ENCODE data around the gene DMBT1. TPM values are rescaled to one million over a fixed set of nuclear protein-coding genes. Genes with fewer than 3 reads are reported as not detected.

The DMBT1 gene
- total and polyA plus RNA-seq, 2 of the 4 experiments (the other 2 are of a cell fraction), result under 0.01 TPM; not detected in 1

DNA sequence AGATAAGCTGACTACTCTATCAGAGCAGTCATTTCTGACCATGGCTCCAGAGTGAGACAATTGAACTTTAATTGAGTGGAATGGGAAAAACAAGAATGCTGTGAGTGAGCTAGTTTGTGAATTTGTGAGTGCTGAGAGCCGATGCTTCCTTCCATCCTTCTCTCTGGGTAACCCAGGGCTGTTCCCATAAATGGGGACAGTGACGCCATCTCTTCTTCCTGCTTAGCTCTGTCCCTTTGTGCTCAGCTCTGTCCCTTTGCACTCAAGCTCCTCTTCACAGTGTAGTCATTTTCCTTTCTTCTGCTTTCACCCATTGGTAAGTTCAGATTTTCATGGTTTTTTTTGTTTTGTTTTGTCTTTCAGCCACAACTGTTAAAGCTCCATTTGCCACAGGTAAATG is 114.7 kb downstream of the DMBT1 start:
- no peak overlapping the region for H3K18ac ChIP-seq (ENCODE audit: low read depth, low read length)
- H3K9me1 ChIP-seq (ENCODE audit: insufficient read depth, low read length), result no peaks in the 10 kb centered on the region
- intact Hi-C loops (cut with micrococcal nuclease), result no loop called here
- no peak overlapping the region for H2BK20ac ChIP-seq (ENCODE audit: low read depth, low read length)
- no peak overlapping the region; the same call in 1 of the 2 replicates for H3K56ac ChIP-seq (ENCODE audit: extremely low read depth, insufficient read depth, low read length)
- no TSS peak for BruUV-seq (replicated peaks)
- no peak overlapping the region for H4K8ac ChIP-seq (ENCODE audit: low read depth in 2 of 2, low read length in 2 of 2)
- H4K5ac ChIP-seq (ENCODE audit: low read depth, low read length), result no peak overlapping the region
- no peaks in the 10 kb centered on the region for H4K20me1 ChIP-seq (ENCODE audit: insufficient read depth, low read length)
- no peaks in the 10 kb centered on the region for H3K36me3 ChIP-seq (ENCODE audit: control insufficient read depth, insufficient read depth, low read length)
- no peak overlapping the region for H3K14ac ChIP-seq (replicated peaks; ENCODE audit: low read depth, low read length)
- no peak overlapping the region for H2BK5ac ChIP-seq (ENCODE audit: low read depth, low read length, poor library complexity, severe bottlenecking)
- dilution Hi-C loops (cut with HindIII; ENCODE audit: low sequenced_read_pairs, unreplicated experiment), result no loop called here
- no peak for ATAC-seq (ENCODE audit: low read depth)
- H4K91ac ChIP-seq (ENCODE audit: insufficient read depth, low read depth, low read length), result no peak overlapping the region
- no peaks in the 10 kb centered on the region for H3K4me1 ChIP-seq (ENCODE audit: control insufficient read depth, insufficient read depth, low read length)
- no peak overlapping the region for H2BK120ac ChIP-seq (ENCODE audit: low read depth, low read length)
- no peaks in the 10 kb centered on the region for H3K79me1 ChIP-seq (ENCODE audit: low read depth in 1 of 2, low read length in 2 of 2)
- H3K4ac ChIP-seq (ENCODE audit: low read depth, low read length), result no peak overlapping the region
- in situ Hi-C loops (cut with MboI; ENCODE audit: low sequenced_read_pairs), result no loop called here
- H3K9me3 ChIP-seq (ENCODE audit: control insufficient read depth, insufficient read depth, low read length), result no peaks in the 10 kb centered on the region; the same call in 1 of the 2 replicates
- no peak overlapping the region for H3K4me3 ChIP-seq (ENCODE audit: insufficient read depth, low read depth, low read length)
- no peak overlapping the region for H2AK5ac ChIP-seq (ENCODE audit: low read depth, low read length)
- WGBS, 2 experiments (ENCODE audit: extremely low coverage in 2 of 2, insufficient read length in 1 of 2), result no CpG with 5 or more reads among the region's 2 CpGs
- no peak overlapping the region for H3K9ac ChIP-seq (ENCODE audit: low read depth, low read length)
- no peaks in the 10 kb centered on the region for H3K27me3 ChIP-seq (ENCODE audit: control insufficient read depth, insufficient read depth, low read length)
- TF ChIP-seq, protein P1, sequence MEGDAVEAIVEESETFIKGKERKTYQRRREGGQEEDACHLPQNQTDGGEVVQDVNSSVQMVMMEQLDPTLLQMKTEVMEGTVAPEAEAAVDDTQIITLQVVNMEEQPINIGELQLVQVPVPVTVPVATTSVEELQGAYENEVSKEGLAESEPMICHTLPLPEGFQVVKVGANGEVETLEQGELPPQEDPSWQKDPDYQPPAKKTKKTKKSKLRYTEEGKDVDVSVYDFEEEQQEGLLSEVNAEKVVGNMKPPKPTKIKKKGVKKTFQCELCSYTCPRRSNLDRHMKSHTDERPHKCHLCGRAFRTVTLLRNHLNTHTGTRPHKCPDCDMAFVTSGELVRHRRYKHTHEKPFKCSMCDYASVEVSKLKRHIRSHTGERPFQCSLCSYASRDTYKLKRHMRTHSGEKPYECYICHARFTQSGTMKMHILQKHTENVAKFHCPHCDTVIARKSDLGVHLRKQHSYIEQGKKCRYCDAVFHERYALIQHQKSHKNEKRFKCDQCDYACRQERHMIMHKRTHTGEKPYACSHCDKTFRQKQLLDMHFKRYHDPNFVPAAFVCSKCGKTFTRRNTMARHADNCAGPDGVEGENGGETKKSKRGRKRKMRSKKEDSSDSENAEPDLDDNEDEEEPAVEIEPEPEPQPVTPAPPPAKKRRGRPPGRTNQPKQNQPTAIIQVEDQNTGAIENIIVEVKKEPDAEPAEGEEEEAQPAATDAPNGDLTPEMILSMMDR (conservative IDR thresholded peaks at IDR 0.05; ENCODE audit: low read depth, low read length), result no peak
- TF ChIP-seq CEBPB (IDR thresholded peaks at IDR 0.05; ENCODE audit: low read depth, low read length), result no peak
- TF ChIP-seq, protein P2, sequence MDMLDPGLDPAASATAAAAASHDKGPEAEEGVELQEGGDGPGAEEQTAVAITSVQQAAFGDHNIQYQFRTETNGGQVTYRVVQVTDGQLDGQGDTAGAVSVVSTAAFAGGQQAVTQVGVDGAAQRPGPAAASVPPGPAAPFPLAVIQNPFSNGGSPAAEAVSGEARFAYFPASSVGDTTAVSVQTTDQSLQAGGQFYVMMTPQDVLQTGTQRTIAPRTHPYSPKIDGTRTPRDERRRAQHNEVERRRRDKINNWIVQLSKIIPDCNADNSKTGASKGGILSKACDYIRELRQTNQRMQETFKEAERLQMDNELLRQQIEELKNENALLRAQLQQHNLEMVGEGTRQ (IDR thresholded peaks at IDR 0.05; ENCODE audit: low read depth, low read length), result no peak
- no peak for TF ChIP-seq SMC3 (IDR thresholded peaks at IDR 0.05; ENCODE audit: low read depth, low read length)
- no peak for TF ChIP-seq MAFK (IDR thresholded peaks at IDR 0.05; ENCODE audit: low read depth, low read length)
- no peak for TF ChIP-seq BHLHE40 (IDR thresholded peaks at IDR 0.05; ENCODE audit: low read depth, low read length)
- no peak for TF ChIP-seq RCOR1 (IDR thresholded peaks at IDR 0.05; ENCODE audit: insufficient replicate concordance, low read length)
- TF ChIP-seq CHD1 (IDR thresholded peaks at IDR 0.05; ENCODE audit: low read depth, low read length), result no peak
- no peak for TF ChIP-seq MXI1 (IDR thresholded peaks at IDR 0.05; ENCODE audit: borderline replicate concordance, low read depth, low read length)
- no peak overlapping the region for H3K27ac ChIP-seq (ENCODE audit: insufficient read depth, low read length)
- H2AK9ac ChIP-seq (replicated peaks; ENCODE audit: low read depth, low read length, poor library complexity), result no peak overlapping the region
- H2BK15ac ChIP-seq (ENCODE audit: low read depth, low read length), result no peak overlapping the region
- H3K23ac ChIP-seq (ENCODE audit: low read depth, low read length), result no peak overlapping the region
- CTCF ChIA-PET, result interaction anchor here (1.3 kb wide), 1 partner anchor 27 kb away, joined by 3 read pairs; no protein-coding TSS in a partner anchor
- POLR2A ChIA-PET (ENCODE audit: unreplicated experiment), result no interaction called here
- DNase-seq, result no peak
- H2AFZ ChIP-seq (replicated peaks; ENCODE audit: low read length, poor library complexity), result no peak overlapping the region
- H3K4me2 ChIP-seq (ENCODE audit: low read depth, low read length), result no peak overlapping the region

All from IMR-90 (cell line).